Activated T-cell treated with anti-CD3 and anti-CD28 coated beads, Interleukin-2, amount 50 U/mL, for 72 hours (primary cell): Measurements from ENCODE around the gene CDH2. TPM values are rescaled to one million over a fixed set of nuclear protein-coding genes. Genes with fewer than 3 reads are reported as not detected.

Experiments used
- ATAC-seq, 2 donors: fragments of 150-1000 bp; cut with Tn5 transposase; replicated peaks in 1 of 2; 2 replicates each; pipeline ENCODE4 v1.10.0; 2021; ENCODE audit warnings: moderate library complexity in 2 of 2, mild to moderate bottlenecking in 1 of 2
- DNase-seq, 2 donors: peaks; one replicate each; pipeline ENCODE4 v3.0.0; 2021 to 2022; ENCODE audit warnings: mixed read lengths in 1 of 2
- H3K27ac Mint-ChIP-seq: one replicate; pipeline ENCODE4 v1.8.0; 2022; ENCODE audit warnings: mild to moderate bottlenecking, moderate library complexity, mixed read lengths
- H3K27me3 Mint-ChIP-seq: one replicate; pipeline ENCODE4 v1.8.0; 2022; ENCODE audit warnings: low read depth, mixed read lengths
- H3K36me3 Mint-ChIP-seq, 2 donors: one replicate each; pipeline ENCODE4 v1.8.0; 2022; ENCODE audit warnings: mixed read lengths in 2 of 2, mild to moderate bottlenecking in 1 of 2; ENCODE audit not compliant: insufficient read depth in 2 of 2
- H3K4me1 Mint-ChIP-seq: one replicate; pipeline ENCODE4 v1.8.0; 2022; ENCODE audit warnings: low read depth, mixed read lengths
- H3K4me3 Mint-ChIP-seq, 2 donors: one replicate each; pipeline ENCODE4 v1.8.0; 2022; ENCODE audit warnings: mild to moderate bottlenecking in 2 of 2, mixed read lengths in 2 of 2, moderate library complexity in 2 of 2
- H3K9me3 Mint-ChIP-seq, 2 donors: one replicate each; pipeline ENCODE4 v1.8.0; 2022; ENCODE audit warnings: mixed read lengths in 2 of 2
- total RNA-seq, 2 donors: library from RNA; stranded (reverse); gene quantifications; one replicate each; pipeline ENCODE4 v1.2.3, GENCODE V29; 2022

The CDH2 gene
- under 1 TPM in 1 of 2 donors, not detected in 1; 0.07 TPM for total RNA-seq

DNA sequence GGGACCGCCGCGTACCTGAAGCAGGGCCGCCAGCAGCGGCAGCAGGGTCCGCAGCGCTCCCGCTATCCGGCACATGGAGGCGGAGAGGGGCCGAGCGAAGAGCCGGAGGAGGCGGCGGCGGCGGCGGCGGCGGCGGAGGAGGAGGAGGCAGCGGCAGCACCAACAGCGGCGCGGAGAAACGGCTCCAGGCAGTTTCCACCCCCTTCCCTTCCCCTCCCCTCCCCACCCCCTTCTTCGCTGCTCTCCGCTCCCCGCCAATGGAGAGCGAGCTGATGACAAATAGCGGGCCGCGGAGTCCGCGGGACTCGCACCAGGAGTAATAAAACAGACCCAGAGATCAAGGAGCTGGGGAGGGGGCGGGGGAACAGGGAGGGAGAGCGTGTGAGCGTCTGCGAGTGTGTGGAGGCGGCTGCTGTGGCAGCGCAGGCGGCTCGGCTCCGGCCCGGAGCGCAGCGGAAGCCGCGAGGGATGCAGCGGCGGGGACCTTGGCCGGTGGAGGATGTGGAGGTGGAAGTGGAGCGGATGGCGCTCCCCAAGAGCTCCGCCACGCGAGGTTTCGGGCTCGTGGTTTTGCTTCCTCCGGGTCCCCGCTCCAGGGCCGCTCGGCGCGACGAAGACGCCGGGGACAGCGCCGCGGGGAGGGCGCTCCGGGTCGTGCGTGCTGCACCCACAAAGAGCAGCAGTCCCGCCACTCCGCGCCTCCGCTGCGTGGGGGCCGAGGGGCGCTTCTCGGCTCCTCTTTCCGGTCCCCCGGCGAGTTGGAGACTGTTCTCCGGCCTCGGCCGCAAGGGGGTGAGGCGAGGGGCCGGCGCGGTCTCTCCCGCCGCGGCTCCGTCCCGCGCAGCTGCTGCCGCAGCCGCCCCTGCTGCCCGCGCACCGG, at the start of gene CDH2:
TSS of gene CDH2 (minus strand) at position 183 of the 880 bp plus-strand sequence. CDS start at position 75, 108 bp downstream.
- H3K36me3 Mint-ChIP-seq, result peaks cover 6 to 8% of the 10 kb centered on the region in 2 donors
- H3K27me3 Mint-ChIP-seq, result peaks cover 51% of the 10 kb centered on the region
- DNase-seq (peak; percentile 10 to 35), ATAC-seq (peak; percentile 38 to 64)
- no peak within 1 kb of the TSS for H3K27ac Mint-ChIP-seq
- H3K9me3 Mint-ChIP-seq, result no peaks in the 10 kb centered on the region
- H3K4me1 Mint-ChIP-seq, result peaks cover 18% of the 10 kb centered on the region
- peak within 1 kb of the TSS; percentile 71 to 87 for H3K4me3 Mint-ChIP-seq

GRCh38 chr18:28212060-28212459, 35.1 kb upstream of the CDH2 start:
- H3K36me3 Mint-ChIP-seq, result peaks cover 0 to 1% of the 10 kb centered on the region in 2 donors

GRCh38 chr18:28208712-28209265, 31.9 kb upstream of the CDH2 start:
- no peak for DNase-seq
- no peak overlapping the region for H3K4me3 Mint-ChIP-seq
- no peak overlapping the region for H3K27ac Mint-ChIP-seq
- ATAC-seq, result no peak
- H3K9me3 Mint-ChIP-seq, result peaks cover 4 to 8% of the 10 kb centered on the region in 2 donors
- H3K4me1 Mint-ChIP-seq, result peaks cover 4% of the 10 kb centered on the region
- no peaks in the 10 kb centered on the region for H3K27me3 Mint-ChIP-seq
- peaks cover 0 to 1% of the 10 kb centered on the region in 2 donors for H3K36me3 Mint-ChIP-seq

More at GRCh38 chr18:28212060-28212459, 35.1 kb upstream of the CDH2 start:
- Mint-ChIP-seq H3K9me3 (peaks cover 4 to 8% of the 10 kb centered on the region in 2 donors), H3K27ac (no peak overlapping the region), H3K27me3 (no peaks in the 10 kb centered on the region), H3K4me1 (peaks cover 4% of the 10 kb centered on the region), H3K4me3 (no peak overlapping the region)
- DNase-seq, result no peak
- ATAC-seq, result no peak

DNA sequence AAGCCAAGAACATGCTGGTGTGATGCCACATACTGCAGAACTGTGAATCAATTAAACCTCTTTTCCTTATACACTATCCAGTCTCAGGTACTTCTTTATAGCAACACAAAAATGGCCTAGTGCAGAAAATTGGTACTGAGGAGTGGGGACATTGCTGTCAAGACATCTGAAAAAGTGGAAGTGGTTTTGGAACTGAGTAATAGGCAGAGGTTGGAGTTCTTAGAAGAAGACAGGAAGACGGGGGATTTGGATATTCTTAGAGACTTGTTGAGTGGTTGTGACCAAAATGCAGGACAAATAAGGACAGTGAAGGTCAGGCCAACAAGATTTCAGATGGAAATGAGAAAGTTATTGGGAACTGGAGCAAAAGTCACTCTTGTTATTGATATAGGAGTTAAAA, 31.3 kb upstream of the CDH2 start:
- Mint-ChIP-seq H3K36me3 (peaks cover 0 to 1% of the 10 kb centered on the region in 2 donors), H3K9me3 (peaks cover 4 to 8% of the 10 kb centered on the region in 2 donors), H3K27me3 (no peaks in the 10 kb centered on the region), H3K27ac (no peak overlapping the region), H3K4me3 (no peak overlapping the region), H3K4me1 (peaks cover 4% of the 10 kb centered on the region)
- ATAC-seq, result no peak
- no peak for DNase-seq

GRCh38 chr18:28204154-28204553, 27.2 kb upstream of the CDH2 start:
- ATAC-seq (no peak), DNase-seq (no peak)
- Mint-ChIP-seq H3K4me1 (peaks cover 4% of the 10 kb centered on the region), H3K27me3 (no peaks in the 10 kb centered on the region), H3K36me3 (peaks cover 1 to 2% of the 10 kb centered on the region in 2 donors), H3K4me3 (no peak overlapping the region), H3K27ac (no peak overlapping the region), H3K9me3 (peaks cover 8 to 19% of the 10 kb centered on the region in 2 donors)

DNA sequence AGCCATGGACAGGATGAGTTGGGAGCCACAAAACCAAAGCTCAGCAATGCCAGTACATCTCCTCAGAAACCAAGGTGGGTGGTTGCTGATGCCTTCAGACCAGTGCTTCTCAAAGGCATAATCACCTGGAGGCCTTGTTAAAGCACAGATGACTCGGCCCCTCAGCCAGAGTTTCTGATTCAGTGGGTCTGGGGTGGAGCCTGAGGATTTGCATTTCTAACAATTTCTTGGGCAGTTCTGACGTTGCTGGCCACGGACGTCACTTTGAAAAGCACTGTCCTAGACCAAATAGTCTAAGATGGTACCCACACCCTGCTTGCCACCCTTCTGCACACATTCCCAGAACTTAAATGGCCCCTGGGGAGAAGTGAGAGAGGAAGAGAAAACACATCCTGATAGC, 24.1 kb upstream of the CDH2 start:
- H3K27me3 Mint-ChIP-seq, result no peaks in the 10 kb centered on the region
- DNase-seq (no peak), ATAC-seq (no peak)
- H3K4me1 Mint-ChIP-seq, result no peaks in the 10 kb centered on the region
- H3K36me3 Mint-ChIP-seq, result peaks cover 0 to 2% of the 10 kb centered on the region in 2 donors
- H3K4me3 Mint-ChIP-seq, result no peak overlapping the region
- no peak overlapping the region for H3K27ac Mint-ChIP-seq
- H3K9me3 Mint-ChIP-seq, result peaks cover 4 to 12% of the 10 kb centered on the region in 2 donors

- Mint-ChIP-seq H3K4me1 (no peaks in the 10 kb centered on the region), H3K4me3 (no peak overlapping the region), H3K27me3 (no peaks in the 10 kb centered on the region), H3K27ac (no peak overlapping the region), H3K9me3 (peaks cover 4 to 11% of the 10 kb centered on the region in 2 donors), H3K36me3 (peaks cover 0 to 2% of the 10 kb centered on the region in 2 donors)
- DNase-seq (no peak), ATAC-seq (no peak)
Measured at GRCh38 chr18:28198620-28199019, 21.7 kb upstream of the CDH2 start.

DNA sequence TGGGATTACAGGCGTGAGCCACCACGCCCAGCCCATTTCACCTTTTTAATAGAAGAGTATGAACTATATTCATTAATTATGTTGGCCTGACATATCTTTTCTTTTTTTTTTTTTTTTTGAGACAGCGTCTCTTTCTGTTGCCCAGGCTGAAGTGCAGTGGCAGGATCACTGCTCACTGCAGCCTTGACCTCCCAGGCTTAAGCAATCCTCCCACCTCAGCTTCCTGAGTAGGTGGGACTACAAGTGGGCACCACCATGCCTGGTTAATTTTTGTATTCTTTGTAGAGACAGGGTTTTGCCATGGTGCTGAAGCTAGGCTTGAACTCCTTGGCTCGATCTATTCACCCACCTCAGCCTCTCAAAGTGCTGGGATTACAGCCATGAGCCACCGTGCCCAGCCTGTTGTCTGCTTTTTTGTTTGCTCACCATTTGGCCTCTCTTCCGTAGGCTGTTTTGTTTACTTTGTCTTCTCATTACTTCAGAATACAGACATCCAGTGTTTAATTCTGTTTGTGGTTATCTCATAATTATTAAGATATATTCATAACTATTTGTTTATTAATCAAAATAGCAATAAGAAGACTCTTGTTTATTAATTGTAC, 16.3 kb upstream of the CDH2 start:
- DNase-seq (no peak), ATAC-seq (no peak)
- Mint-ChIP-seq H3K36me3 (no peaks in the 10 kb centered on the region), H3K27me3 (no peaks in the 10 kb centered on the region), H3K4me1 (no peaks in the 10 kb centered on the region), H3K9me3 (peaks cover 0 to 3% of the 10 kb centered on the region in 2 donors), H3K4me3 (no peak overlapping the region), H3K27ac (no peak overlapping the region)

GRCh38 chr18:28189400-28190239, 12.7 kb upstream of the CDH2 start:
- Mint-ChIP-seq H3K4me1 (no peaks in the 10 kb centered on the region), H3K27me3 (no peaks in the 10 kb centered on the region), H3K36me3 (no peaks in the 10 kb centered on the region), H3K9me3 (peaks cover 0 to 3% of the 10 kb centered on the region in 2 donors), H3K27ac (no peak overlapping the region), H3K4me3 (no peak overlapping the region)
- ATAC-seq, result no peak
- peak; percentile 9 for DNase-seq

GRCh38 chr18:28185121-28185520, 8.2 kb upstream of the CDH2 start:
- Mint-ChIP-seq H3K27me3 (peaks cover 10% of the 10 kb centered on the region), H3K4me1 (no peaks in the 10 kb centered on the region), H3K9me3 (peaks cover 0 to 1% of the 10 kb centered on the region in 2 donors), H3K4me3 (no peak overlapping the region), H3K36me3 (no peaks in the 10 kb centered on the region), H3K27ac (no peak overlapping the region)
- DNase-seq (no peak), ATAC-seq (no peak)

DNA sequence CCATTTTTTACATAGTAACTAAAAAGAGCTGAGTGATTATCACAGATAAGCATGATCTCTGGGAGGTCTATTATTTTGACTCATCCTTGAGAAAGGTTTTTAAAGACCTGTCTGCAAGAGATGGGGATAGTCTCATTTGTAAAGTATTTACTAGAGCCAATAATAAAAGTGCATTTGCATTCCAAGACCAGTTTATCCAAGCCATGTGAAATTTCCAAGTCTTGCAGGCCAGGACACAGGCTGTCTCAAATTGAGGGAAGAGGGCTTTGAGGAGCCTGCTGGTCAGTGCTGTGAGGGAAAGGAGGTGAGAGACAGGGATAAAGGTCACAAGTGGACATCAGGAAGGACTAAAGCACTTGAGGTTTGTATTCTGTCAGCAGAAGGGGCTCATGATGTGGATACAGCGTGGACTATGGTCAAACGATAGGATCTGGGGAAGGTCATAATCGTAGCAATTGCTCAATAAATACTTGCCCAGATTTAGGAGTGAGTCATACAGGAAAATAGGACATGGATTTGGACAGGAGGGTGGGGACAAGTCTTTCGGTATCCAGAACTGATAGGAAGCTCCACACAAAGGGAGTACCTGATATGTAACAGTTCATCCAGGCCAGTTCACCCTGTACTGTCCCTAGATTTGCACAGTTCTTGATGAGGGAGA, 6.6 kb upstream of the CDH2 start:
- Mint-ChIP-seq H3K27ac (no peak overlapping the region), H3K27me3 (peaks cover 21% of the 10 kb centered on the region), H3K9me3 (no peaks in the 10 kb centered on the region), H3K4me1 (no peaks in the 10 kb centered on the region), H3K4me3 (no peak overlapping the region), H3K36me3 (no peaks in the 10 kb centered on the region)
- ATAC-seq (no peak), DNase-seq (no peak)

DNA sequence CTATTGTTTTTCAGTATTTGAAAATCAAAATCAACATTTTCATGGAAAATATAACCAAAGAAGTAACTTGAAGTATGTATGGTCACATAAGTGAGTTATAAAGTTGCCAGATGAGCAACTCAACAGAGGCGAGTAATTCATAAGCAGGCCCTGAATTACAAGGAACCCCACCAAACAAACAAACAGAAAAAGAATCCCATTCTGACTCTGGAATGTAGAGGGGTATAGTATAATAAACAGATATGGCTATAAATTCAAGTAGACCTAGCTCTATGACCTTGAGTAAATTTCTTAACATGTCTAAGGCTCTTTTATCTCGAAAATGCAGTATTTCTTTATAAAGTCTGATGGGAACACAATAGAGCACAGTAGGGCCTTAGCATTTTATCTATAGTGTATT, 4.7 kb upstream of the CDH2 start:
- Mint-ChIP-seq H3K4me1 (no peaks in the 10 kb centered on the region), H3K4me3 (no peak overlapping the region), H3K27ac (no peak overlapping the region), H3K27me3 (peaks cover 27% of the 10 kb centered on the region), H3K9me3 (no peaks in the 10 kb centered on the region), H3K36me3 (peaks cover 0 to 2% of the 10 kb centered on the region in 2 donors)
- DNase-seq (no peak), ATAC-seq (no peak)
